OCI-LY3 (cell line): ENCODE results near the gene B3GLCT.

Experiments
- H2AFZ ChIP-seq: fragments of 200-600, 300-600 bp; shearing (Covaris generic); 2 replicates; pipeline ENCODE4 v1.6.0; 2014; ENCODE audit warnings: antibody characterized with exemption, low read depth, low read length
- H3K27ac ChIP-seq: fragments of 200-600, 300-600 bp; sonication (generic); 2 replicates; pipeline ENCODE4 v1.5.1; 2014; ENCODE audit warnings: mild to moderate bottlenecking, low read length, moderate library complexity, mixed read lengths
- H3K27me3 ChIP-seq: fragments of 200-600, 300-600 bp; sonication (generic); 2 replicates; pipeline ENCODE4 v1.6.1; 2014; ENCODE audit warnings: low read depth, low read length, mixed read lengths
- H3K36me3 ChIP-seq: fragments of 200-600, 300-600 bp; sonication (generic); replicated peaks from 2 replicates; pipeline ENCODE3; 2014; ENCODE audit warnings: low read depth, low read length, mixed read lengths
- H3K4me1 ChIP-seq: fragments of 300-600, 200-600 bp; sonication (generic); 2 replicates; pipeline ENCODE4 v1.6.1; 2014; ENCODE audit warnings: low read length, mixed read lengths
- H3K4me2 ChIP-seq: fragments of 200-600, 300-600 bp; sonication (generic); 2 replicates; pipeline ENCODE4 v1.6.1; 2014; ENCODE audit warnings: low read length, mixed read lengths
- H3K4me3 ChIP-seq: fragments of 300-600, 200-600 bp; sonication (generic); 2 replicates; pipeline ENCODE4 v1.5.1; 2014; ENCODE audit warnings: antibody characterized with exemption, mild to moderate bottlenecking, low read length, moderate library complexity
- H3K79me2 ChIP-seq: fragments of 300-600, 200-600 bp; shearing (Covaris generic); 2 replicates; pipeline ENCODE4 v1.6.1; 2014; ENCODE audit warnings: mild to moderate bottlenecking, low read length, mixed read lengths
- H3K9ac ChIP-seq: fragments of 300-600, 200-600 bp; shearing (Covaris generic); 2 replicates; pipeline ENCODE4 v1.6.0; 2014; ENCODE audit warnings: mild to moderate bottlenecking, low read length, moderate library complexity
- H3K9me3 ChIP-seq: fragments of 200-600, 300-600 bp; shearing (Covaris generic); 2 replicates; pipeline ENCODE4 v1.6.1; 2014; ENCODE audit warnings: low read length, mixed read lengths; ENCODE audit not compliant: insufficient read depth
- H4K20me1 ChIP-seq: fragments of 200-600, 300-600 bp; sonication (generic); 2 replicates; pipeline ENCODE4 v1.6.1; 2016; ENCODE audit warnings: low read length, mixed read lengths; ENCODE audit not compliant: insufficient read depth
- EZH2phosphoT487 ChIP-seq: fragments of 200-600 bp; shearing (Covaris generic); IDR thresholded peaks from 2 replicates; pipeline ENCODE4 v1.6.1; 2018; ENCODE audit warnings: antibody characterized with exemption, mixed run types, low read depth
- TF ChIP-seq, protein P1 (sequence below): fragments of 200-600, 300-600 bp; sonication (generic); IDR thresholded peaks from 2 replicates; pipeline ENCODE4 v1.5.1; 2014; ENCODE audit warnings: antibody characterized with exemption, low read length, low read depth

B3GLCT gene

DNA sequence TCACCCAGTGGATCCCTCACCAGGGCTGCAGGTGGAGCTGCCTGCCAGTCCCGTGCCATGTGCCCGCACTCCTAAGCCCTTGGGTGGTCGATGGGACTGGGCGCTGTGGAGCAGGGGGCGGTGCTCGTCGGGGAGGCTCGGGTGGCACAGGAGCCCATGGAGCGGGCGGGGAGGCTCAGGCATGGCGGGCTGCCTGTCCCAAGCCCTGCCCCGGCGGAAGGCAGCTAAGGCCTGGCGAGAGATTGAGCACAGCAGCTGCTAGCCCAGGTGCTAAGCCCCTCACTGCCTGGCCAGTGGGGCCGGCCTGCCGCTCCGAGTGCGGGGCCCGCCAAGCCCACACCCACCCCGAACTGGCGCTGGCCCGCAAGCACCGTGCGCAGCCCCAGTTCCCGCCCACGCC lies 16.8 kb upstream of the B3GLCT start:
- Histone ChIP-seq H3K27ac (no peak overlapping the region), H3K9me3 (no peaks in the 10 kb centered on the region), H4K20me1 (no peaks in the 10 kb centered on the region), H2AFZ (no peak overlapping the region), H3K4me2 (no peak overlapping the region), H3K27me3 (0 out of 2 replicates have a peak, but pooled peaks cover 3% of the 10 kb centered on the region), H3K9ac (no peak overlapping the region), H3K79me2 (no peaks in the 10 kb centered on the region), H3K4me3 (no peak overlapping the region), H3K36me3 (no peaks in the 10 kb centered on the region), H3K4me1 (no peaks in the 10 kb centered on the region)
- TF ChIP-seq, protein P1, sequence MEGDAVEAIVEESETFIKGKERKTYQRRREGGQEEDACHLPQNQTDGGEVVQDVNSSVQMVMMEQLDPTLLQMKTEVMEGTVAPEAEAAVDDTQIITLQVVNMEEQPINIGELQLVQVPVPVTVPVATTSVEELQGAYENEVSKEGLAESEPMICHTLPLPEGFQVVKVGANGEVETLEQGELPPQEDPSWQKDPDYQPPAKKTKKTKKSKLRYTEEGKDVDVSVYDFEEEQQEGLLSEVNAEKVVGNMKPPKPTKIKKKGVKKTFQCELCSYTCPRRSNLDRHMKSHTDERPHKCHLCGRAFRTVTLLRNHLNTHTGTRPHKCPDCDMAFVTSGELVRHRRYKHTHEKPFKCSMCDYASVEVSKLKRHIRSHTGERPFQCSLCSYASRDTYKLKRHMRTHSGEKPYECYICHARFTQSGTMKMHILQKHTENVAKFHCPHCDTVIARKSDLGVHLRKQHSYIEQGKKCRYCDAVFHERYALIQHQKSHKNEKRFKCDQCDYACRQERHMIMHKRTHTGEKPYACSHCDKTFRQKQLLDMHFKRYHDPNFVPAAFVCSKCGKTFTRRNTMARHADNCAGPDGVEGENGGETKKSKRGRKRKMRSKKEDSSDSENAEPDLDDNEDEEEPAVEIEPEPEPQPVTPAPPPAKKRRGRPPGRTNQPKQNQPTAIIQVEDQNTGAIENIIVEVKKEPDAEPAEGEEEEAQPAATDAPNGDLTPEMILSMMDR, result no peak
- no peak for TF ChIP-seq EZH2phosphoT487

DNA sequence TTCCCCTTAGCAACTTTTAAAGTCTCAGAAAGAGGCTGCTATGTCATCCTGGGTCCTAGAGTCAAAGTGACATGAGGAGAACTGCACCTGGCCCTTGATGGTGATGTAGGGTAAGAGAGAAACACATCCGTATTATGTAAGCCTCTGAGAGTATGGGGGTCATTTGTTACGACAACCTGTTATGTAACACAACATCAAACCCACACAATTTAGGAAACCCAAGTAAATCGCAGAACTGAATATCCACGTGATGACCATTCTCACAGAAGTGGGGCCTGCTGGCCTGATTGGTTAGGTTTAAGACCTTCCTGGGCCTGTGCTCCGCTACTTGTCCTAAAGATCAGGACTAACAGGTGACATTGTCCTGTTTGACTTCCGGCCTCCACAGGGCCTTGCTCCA lies 15.3 kb upstream of the B3GLCT start:
- no peaks in the 10 kb centered on the region for H4K20me1 ChIP-seq
- no peaks in the 10 kb centered on the region for H3K9me3 ChIP-seq
- H3K9ac ChIP-seq, result no peak overlapping the region
- H3K4me2 ChIP-seq, result no peak overlapping the region
- H3K27ac ChIP-seq, result no peak overlapping the region
- no peaks in the 10 kb centered on the region for H3K79me2 ChIP-seq
- no peak for TF ChIP-seq EZH2phosphoT487
- TF ChIP-seq, protein P1, result no peak
- no peak overlapping the region for H2AFZ ChIP-seq
- H3K4me1 ChIP-seq, result no peaks in the 10 kb centered on the region
- no peak overlapping the region for H3K4me3 ChIP-seq
- H3K36me3 ChIP-seq, result no peaks in the 10 kb centered on the region
- H3K27me3 ChIP-seq, result peaks cover 9% of the 10 kb centered on the region; the same call in 1 of the 2 replicates

DNA sequence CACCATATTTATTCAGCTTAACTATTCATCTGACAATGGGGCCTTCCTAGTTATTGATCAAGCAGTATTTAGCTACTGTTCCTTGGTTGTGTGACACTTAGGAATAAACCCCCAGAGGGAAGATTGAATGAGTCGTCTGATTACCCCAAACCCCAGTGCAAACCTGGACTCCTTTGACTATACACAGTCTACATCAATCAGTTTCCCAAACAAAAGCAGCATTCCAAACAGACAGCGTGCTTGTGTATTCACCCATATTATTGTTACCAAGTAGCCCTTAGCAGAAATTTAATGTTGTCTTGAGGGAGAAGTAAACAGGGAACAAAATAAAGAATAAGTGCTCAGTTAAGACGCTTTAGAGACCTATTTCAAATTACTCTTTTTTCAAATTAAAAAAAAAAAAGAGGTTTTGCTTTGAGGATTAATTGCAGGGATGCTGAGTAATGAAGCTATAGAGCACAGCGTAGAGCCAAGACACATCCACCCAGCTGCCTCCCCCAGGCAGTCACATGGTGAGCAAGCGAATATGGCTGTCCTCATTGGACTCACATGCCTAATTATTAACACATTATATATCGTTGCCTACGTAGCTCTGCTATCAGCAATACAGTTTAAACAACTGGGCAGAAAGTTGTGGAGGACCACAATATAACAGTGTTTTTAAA lies 14.7 kb upstream of the B3GLCT start:
- H3K9me3 ChIP-seq, result no peaks in the 10 kb centered on the region
- H3K9ac ChIP-seq, result no peak overlapping the region
- no peak overlapping the region for H3K27ac ChIP-seq
- H3K79me2 ChIP-seq, result no peaks in the 10 kb centered on the region
- no peak overlapping the region for H2AFZ ChIP-seq
- no peaks in the 10 kb centered on the region for H3K4me1 ChIP-seq
- no peaks in the 10 kb centered on the region for H3K36me3 ChIP-seq
- no peaks in the 10 kb centered on the region for H4K20me1 ChIP-seq
- no peak overlapping the region for H3K4me2 ChIP-seq
- H3K4me3 ChIP-seq, result no peak overlapping the region
- peaks cover 16% of the 10 kb centered on the region for H3K27me3 ChIP-seq
- TF ChIP-seq EZH2phosphoT487, result no peak
- TF ChIP-seq, protein P1, result no peak

DNA sequence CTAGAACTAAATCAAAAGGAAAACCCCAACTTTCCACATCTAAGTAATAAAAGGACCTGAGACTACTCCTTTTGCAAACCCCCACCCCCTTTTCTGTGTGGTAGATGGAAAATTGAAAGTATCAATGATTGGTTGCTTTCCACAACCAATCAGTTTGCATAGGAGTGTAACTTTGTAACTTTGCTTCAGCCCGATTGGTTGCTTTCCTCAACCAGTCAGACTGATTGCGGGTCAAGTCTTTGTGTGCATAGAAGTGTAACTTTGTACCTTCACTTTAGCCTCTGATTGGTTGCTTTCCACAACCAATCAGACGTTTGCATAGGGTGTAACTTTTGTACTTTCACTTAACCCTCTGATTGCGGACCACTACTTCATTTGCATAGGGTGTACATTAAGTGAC lies 8.0 kb upstream of the B3GLCT start:
- Histone ChIP-seq H4K20me1 (no peaks in the 10 kb centered on the region), H3K36me3 (no peaks in the 10 kb centered on the region), H3K4me3 (no peak overlapping the region), H3K9ac (no peak overlapping the region), H3K4me1 (no peaks in the 10 kb centered on the region), H3K27me3 (peaks cover 52% of the 10 kb centered on the region), H3K27ac (no peak overlapping the region), H3K4me2 (no peak overlapping the region), H2AFZ (no peak overlapping the region), H3K79me2 (no peaks in the 10 kb centered on the region), H3K9me3 (no peaks in the 10 kb centered on the region)
- TF ChIP-seq EZH2phosphoT487, result no peak
- TF ChIP-seq, protein P1, result no peak
